GM12878 (cell line): ENCODE measurements around the gene ATXN1.

Experiments
- EP300 ChIP-seq, 2 experiments: fragments of 150-350 bp in 1 of 2; IDR thresholded peaks; 2 replicates each; pipeline ENCODE4 v1.6.1; 2011 to 2012; ENCODE audit warnings: low read depth in 2 of 2, low read length in 2 of 2, borderline replicate concordance in 1 of 2, improper control_type of control experiment in 1 of 2, inconsistent platforms in 1 of 2; ENCODE audit not compliant: control insufficient read depth in 1 of 2
- SP1 ChIP-seq: IDR thresholded peaks from one replicate; pipeline ENCODE4 v1.6.1; 2011; ENCODE audit warnings: low read depth, low read length
- USF2 ChIP-seq: IDR thresholded peaks from 2 replicates; pipeline ENCODE4 v1.6.1; 2011; ENCODE audit warnings: low read depth, low read length, improper control_type of control experiment, borderline replicate concordance
- ZNF384 ChIP-seq: IDR thresholded peaks from 2 replicates; pipeline ENCODE4 v1.6.1; 2012; ENCODE audit warnings: low read depth, mild to moderate bottlenecking, low read length, improper control_type of control experiment, borderline replicate concordance

GRCh38 chr6:16442031-16442430, 319.2 kb downstream of the ATXN1 start:
- TF ChIP-seq SP1 (no peak), ZNF384 (no peak), USF2 (no peak), EP300 (IDR thresholded peaks at IDR 0.05; ENCODE audit: borderline replicate concordance in 1 of 2, control insufficient read depth in 1 of 2, low read depth in 2 of 2, low read length in 2 of 2) (no peak)
